Mesothelial cell of epicardium (in vitro differentiated cells): ENCODE results near the gene AIP. TPM values are rescaled to one million over a fixed set of nuclear protein-coding genes. Genes with fewer than 3 reads are reported as not detected.
"Not testable (repeated sequence)": the region's sequence is repeated elsewhere in the genome, so short reads cannot be mapped to it uniquely, and the experiment has no call there.

ENCODE experiments used
- DNase-seq, 2 experiments: peaks; one replicate each; pipeline ENCODE4 v3.0.0; 2021; ENCODE audit warnings: low spot score in 2 of 2; ENCODE audit not compliant: unreplicated experiment in 2 of 2
- H3K27ac Mint-ChIP-seq: 2 replicates; pipeline ENCODE4 v1.8.0; 2021; ENCODE audit warnings: mixed read lengths
- H3K27me3 Mint-ChIP-seq: 2 replicates; pipeline ENCODE4 v1.8.0; 2021; ENCODE audit warnings: low read depth, mixed read lengths
- H3K36me3 Mint-ChIP-seq: 2 replicates; pipeline ENCODE4 v1.8.0; 2021; ENCODE audit warnings: mixed read lengths
- H3K4me1 Mint-ChIP-seq: 2 replicates; pipeline ENCODE4 v1.8.0; 2021; ENCODE audit warnings: mixed read lengths
- H3K4me3 Mint-ChIP-seq: 2 replicates; pipeline ENCODE4 v1.8.0; 2021; ENCODE audit warnings: mild to moderate bottlenecking, moderate library complexity, mixed read lengths
- H3K9me3 Mint-ChIP-seq: 2 replicates; pipeline ENCODE4 v1.8.0; 2021; ENCODE audit warnings: mixed read lengths
- total RNA-seq: library from RNA; stranded (reverse); gene quantifications from 3 replicates; pipeline ENCODE4 v1.2.1, GENCODE V29; 2021
- TF ChIP-seq, protein P1 (sequence below): fragments of 200-600 bp; sonication (generic); IDR thresholded peaks from one replicate; pipeline ENCODE4 v1.5.0; 2021; ENCODE audit warnings: antibody characterized with exemption; ENCODE audit not compliant: unreplicated experiment

Gene AIP
- total RNA-seq, 1 donor from 2014 or later = 44.6 TPM

DNA sequence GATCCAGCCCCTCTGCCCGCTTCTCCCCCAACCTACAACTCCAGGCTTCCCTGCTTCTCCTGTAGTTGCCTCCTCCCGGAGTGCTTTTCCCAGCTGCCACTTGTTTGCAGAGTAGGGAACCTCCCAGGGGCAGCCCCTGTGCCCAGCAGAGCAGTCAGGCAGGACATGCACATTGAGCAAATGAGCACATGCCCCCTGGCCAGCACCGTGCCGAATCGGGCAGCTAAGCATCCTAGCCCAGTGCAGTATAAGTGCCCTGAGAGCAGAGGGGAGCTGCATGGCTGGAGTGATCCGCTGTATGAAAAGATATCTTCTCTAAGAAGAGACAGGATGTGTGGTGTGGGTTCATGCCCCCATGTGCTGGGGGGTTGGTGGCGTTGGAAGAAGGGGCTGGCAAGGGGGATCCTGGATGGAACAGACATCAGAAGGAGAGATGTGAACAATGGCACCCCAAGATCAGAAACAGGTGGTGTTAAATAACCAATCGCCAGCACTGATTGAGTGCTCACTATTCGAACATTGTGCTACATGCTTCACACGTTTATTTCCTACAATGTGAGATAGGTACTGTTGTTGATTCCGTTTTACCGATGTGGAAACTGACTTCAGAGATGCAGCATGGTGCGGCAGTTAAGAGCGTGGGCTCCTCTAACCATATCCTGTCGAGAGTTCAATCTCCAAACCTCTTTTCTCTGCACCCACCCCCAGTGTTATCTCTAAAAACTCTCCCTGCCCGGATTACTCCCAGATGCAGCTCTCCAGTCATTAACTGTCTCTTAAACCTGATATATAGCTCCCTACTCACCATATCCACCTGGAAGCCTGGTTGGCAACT is 1.2 kb downstream of the AIP start:
- peak overlapping the region; percentile 82 for H3K4me3 Mint-ChIP-seq
- H3K4me1 Mint-ChIP-seq = peaks cover 31% of the 10 kb centered on the region
- TF ChIP-seq, protein P1, sequence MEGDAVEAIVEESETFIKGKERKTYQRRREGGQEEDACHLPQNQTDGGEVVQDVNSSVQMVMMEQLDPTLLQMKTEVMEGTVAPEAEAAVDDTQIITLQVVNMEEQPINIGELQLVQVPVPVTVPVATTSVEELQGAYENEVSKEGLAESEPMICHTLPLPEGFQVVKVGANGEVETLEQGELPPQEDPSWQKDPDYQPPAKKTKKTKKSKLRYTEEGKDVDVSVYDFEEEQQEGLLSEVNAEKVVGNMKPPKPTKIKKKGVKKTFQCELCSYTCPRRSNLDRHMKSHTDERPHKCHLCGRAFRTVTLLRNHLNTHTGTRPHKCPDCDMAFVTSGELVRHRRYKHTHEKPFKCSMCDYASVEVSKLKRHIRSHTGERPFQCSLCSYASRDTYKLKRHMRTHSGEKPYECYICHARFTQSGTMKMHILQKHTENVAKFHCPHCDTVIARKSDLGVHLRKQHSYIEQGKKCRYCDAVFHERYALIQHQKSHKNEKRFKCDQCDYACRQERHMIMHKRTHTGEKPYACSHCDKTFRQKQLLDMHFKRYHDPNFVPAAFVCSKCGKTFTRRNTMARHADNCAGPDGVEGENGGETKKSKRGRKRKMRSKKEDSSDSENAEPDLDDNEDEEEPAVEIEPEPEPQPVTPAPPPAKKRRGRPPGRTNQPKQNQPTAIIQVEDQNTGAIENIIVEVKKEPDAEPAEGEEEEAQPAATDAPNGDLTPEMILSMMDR = no peak
- peak overlapping the region; percentile 47 for H3K27ac Mint-ChIP-seq
- DNase-seq = no peak
- no peaks in the 10 kb centered on the region for H3K27me3 Mint-ChIP-seq
- H3K9me3 Mint-ChIP-seq = no peaks in the 10 kb centered on the region
- peaks cover 11% of the 10 kb centered on the region for H3K36me3 Mint-ChIP-seq

DNA sequence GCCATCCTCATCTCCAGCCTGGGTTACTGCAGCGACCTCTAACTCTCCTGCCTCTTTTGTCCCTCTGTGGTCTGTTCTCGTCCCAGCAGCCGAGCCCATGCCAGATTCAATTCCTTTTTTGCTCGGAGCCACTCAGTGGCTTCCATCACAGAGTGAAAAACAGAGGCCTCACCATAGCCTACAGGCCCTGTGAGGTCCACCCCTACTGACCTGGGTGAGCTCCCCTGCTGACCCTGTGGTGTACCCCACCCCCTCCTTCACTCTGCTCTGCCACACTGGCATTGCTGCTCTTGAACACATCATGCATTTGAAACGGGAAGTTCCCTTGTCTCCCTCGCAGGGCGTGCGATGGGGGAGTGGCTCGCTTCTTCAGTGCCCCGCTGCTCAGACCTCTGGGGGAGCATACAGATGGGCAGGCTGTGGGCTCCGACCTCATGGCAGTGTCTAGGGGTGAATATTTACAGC is 2.1 kb downstream of the AIP start:
- H3K9me3 Mint-ChIP-seq = no peaks in the 10 kb centered on the region
- H3K4me3 Mint-ChIP-seq = peak overlapping the region; percentile 82
- no peaks in the 10 kb centered on the region for H3K27me3 Mint-ChIP-seq
- no peak for DNase-seq
- H3K27ac Mint-ChIP-seq = no peak overlapping the region
- TF ChIP-seq, protein P1 = no peak
- H3K4me1 Mint-ChIP-seq = peaks cover 31% of the 10 kb centered on the region
- H3K36me3 Mint-ChIP-seq = peaks cover 15% of the 10 kb centered on the region

DNA sequence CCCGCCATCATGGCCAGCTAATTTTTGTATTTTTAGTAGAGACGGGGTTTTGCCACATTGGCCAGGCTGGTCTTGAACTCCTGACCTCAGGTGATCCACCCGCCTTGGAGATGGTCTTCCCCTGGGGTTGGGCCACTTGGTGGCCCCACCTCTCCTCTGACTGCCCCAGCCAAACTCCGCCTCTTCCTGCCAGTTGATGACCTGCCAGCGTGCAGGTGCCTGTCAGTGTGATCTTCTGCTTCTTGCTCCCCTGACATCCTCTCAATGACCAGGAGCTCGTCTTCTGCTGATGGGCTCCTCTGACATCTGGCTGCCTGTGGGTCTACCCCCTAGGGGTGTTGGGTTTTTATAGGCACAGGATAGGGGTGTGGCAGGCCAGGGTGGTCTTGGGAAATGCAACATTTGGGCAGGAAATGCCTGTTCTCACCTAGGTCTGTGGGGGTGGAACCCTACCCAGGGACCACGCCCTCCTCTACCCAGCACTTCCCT is 3.1 kb downstream of the AIP start:
- DNase-seq, H3K27me3 Mint-ChIP-seq: not testable (repeated sequence)

DNA sequence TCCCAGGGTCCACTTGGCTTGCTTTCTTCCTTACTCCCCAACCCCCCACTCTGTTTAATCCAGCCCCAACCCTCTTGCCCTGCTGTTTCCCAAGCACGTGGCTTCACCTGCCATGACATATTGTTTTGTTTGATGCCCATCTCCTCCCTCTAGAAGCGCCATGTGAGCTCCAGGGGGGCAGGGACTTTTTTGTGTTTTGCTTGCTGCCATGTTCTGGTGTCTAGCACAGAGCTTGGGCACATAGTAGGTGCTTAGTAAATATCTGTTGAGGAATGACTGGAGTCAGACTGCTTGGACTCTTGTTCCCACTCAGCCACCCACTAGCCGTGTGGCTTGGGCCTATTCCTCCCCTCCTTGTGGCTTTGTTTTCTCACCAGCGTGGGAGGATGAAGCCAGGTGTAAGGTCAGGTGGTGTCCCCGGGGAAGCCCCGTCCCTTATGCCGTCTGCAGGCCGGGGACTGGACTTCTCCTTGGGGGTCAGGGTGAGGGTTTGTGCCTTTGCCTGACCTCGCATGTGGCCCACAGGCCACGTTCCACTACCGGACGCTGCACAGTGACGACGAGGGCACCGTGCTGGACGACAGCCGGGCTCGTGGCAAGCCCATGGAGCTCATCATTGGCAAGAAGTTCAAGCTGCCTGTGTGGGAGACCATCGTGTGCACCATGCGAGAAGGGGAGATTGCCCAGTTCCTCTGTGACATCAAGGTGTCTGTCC is 3.8 kb downstream of the AIP start:
- DNase-seq = no peak
- TF ChIP-seq, protein P1 = no peak
- H3K36me3 Mint-ChIP-seq = peaks cover 20% of the 10 kb centered on the region
- H3K4me1 Mint-ChIP-seq = peaks cover 31% of the 10 kb centered on the region
- H3K9me3 Mint-ChIP-seq = no peaks in the 10 kb centered on the region
- H3K4me3 Mint-ChIP-seq = no peak overlapping the region
- no peak overlapping the region for H3K27ac Mint-ChIP-seq
- no peaks in the 10 kb centered on the region for H3K27me3 Mint-ChIP-seq

More for the DNA sequence above, 3.1 kb downstream of the AIP start:
- H3K27ac Mint-ChIP-seq, H3K9me3 Mint-ChIP-seq, H3K4me3 Mint-ChIP-seq: not testable (repeated sequence)
- Mint-ChIP-seq H3K36me3 (peaks cover 17% of the 10 kb centered on the region), H3K4me1 (peaks cover 31% of the 10 kb centered on the region)

DNA sequence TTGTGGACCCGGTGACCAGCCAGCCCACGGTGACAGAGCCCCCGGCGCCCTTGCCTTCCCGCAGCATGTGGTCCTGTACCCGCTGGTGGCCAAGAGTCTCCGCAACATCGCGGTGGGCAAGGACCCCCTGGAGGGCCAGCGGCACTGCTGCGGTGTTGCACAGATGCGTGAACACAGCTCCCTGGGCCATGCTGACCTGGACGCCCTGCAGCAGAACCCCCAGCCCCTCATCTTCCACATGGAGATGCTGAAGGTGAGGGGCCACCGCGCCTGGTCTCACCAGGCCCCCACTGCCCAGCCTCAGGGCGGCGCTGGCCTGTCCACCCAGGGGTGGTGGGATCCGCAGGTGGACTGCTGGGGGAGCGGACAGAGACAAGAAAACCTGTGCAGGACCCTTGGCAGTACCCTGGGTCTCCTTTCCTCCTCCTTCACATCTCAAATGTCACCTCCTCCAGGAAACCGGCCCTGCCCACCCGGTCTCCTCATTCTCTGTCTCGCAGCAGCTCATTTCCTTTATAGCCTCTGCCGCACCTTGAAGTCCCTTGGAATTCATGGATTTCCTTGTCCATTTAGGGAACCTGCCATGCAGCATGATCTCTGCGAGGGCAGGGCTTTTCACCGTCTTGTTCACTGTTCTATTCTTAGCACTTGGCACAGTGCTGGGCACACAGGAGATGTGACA is 6.5 kb downstream of the AIP start:
- Mint-ChIP-seq H3K9me3 (no peaks in the 10 kb centered on the region), H3K36me3 (peaks cover 19% of the 10 kb centered on the region), H3K4me3 (no peak overlapping the region), H3K27me3 (no peaks in the 10 kb centered on the region), H3K4me1 (peaks cover 11% of the 10 kb centered on the region), H3K27ac (no peak overlapping the region)
- TF ChIP-seq, protein P1 = no peak
- DNase-seq = no peak
